Neuronal stem cell (in vitro differentiated cells): ENCODE results near the gene NDUFB3. TPM values are rescaled to one million over a fixed set of nuclear protein-coding genes. Genes with fewer than 3 reads are reported as not detected.

Experiments
- DNase-seq: peaks from one replicate; pipeline ENCODE4 v3.0.0-alpha.2; 2013; ENCODE audit warnings: low spot score
- H2AFZ ChIP-seq: one replicate; pipeline ENCODE4 v1.6.1; 2013; ENCODE audit warnings: mild to moderate bottlenecking, low read length, inconsistent platforms
- H2AK5ac ChIP-seq: 2 replicates; pipeline ENCODE4 v1.6.1; 2013; ENCODE audit warnings: low read depth, mild to moderate bottlenecking, inconsistent platforms, low read length, moderate library complexity, mixed read lengths
- H2BK120ac ChIP-seq: 2 replicates; pipeline ENCODE4 v1.6.1; 2013; ENCODE audit warnings: low read depth, mild to moderate bottlenecking, inconsistent platforms, low read length, moderate library complexity, mixed read lengths
- H2BK12ac ChIP-seq: one replicate; pipeline ENCODE4 v1.6.1; 2013; ENCODE audit warnings: low read length, inconsistent platforms
- H2BK15ac ChIP-seq: 2 replicates; pipeline ENCODE4 v1.6.1; 2013; ENCODE audit warnings: mild to moderate bottlenecking, low read length, inconsistent platforms, mixed read lengths
- H2BK5ac ChIP-seq: one replicate; pipeline ENCODE4 v1.6.1; 2013; ENCODE audit warnings: inconsistent platforms, mild to moderate bottlenecking, low read length, moderate library complexity
- H3K14ac ChIP-seq: one replicate; pipeline ENCODE4 v1.6.1; 2013; ENCODE audit warnings: low read length, inconsistent platforms
- H3K18ac ChIP-seq: 2 replicates; pipeline ENCODE4 v1.6.1; 2013; ENCODE audit warnings: low read length, inconsistent platforms
- H3K23ac ChIP-seq: 2 replicates; pipeline ENCODE4 v1.6.1; 2013; ENCODE audit warnings: low read depth, mild to moderate bottlenecking, mixed read lengths, low read length, inconsistent platforms; ENCODE audit not compliant: poor library complexity
- H3K27ac ChIP-seq: replicated peaks from 3 replicates; pipeline ENCODE4 v1.5.1; 2013; ENCODE audit warnings: low read length, inconsistent platforms
- H3K27me3 ChIP-seq, 3 experiments: 2 replicates each; pipeline ENCODE4 v1.6.1; 2013; ENCODE audit warnings: low read length in 3 of 3, mild to moderate bottlenecking in 2 of 3, inconsistent platforms in 1 of 3, low read depth in 1 of 3, mixed read lengths in 1 of 3, moderate library complexity in 1 of 3; ENCODE audit not compliant: control insufficient read depth in 3 of 3, insufficient read depth in 3 of 3
- H3K36me3 ChIP-seq, 2 donors: replicated peaks in 1 of 2; 2 replicates each; pipeline ENCODE4 v1.6.1; 2013; ENCODE audit warnings: low read length in 2 of 2; ENCODE audit not compliant: control insufficient read depth in 2 of 2, insufficient read depth in 2 of 2
- H3K4ac ChIP-seq: 2 replicates; pipeline ENCODE4 v1.6.1; 2013; ENCODE audit warnings: inconsistent platforms, mild to moderate bottlenecking, low read length, moderate library complexity
- H3K4me1 ChIP-seq, 2 donors: 1 replicate in 1 of 2; 2 replicates in 1 of 2; pipeline ENCODE4 v1.6.1; 2013; ENCODE audit warnings: low read length in 2 of 2, low read depth in 1 of 2; ENCODE audit not compliant: control insufficient read depth in 2 of 2, insufficient read depth in 1 of 2
- H3K4me2 ChIP-seq: one replicate; pipeline ENCODE4 v1.6.1; 2013; ENCODE audit warnings: mild to moderate bottlenecking, low read length, inconsistent platforms; ENCODE audit not compliant: insufficient read depth, poor library complexity, severe bottlenecking
- H3K4me3 ChIP-seq, 2 donors: 2 replicates each; pipeline ENCODE4 v1.5.1; 2013; ENCODE audit warnings: low read length in 2 of 2, mild to moderate bottlenecking in 2 of 2, inconsistent platforms in 1 of 2, moderate library complexity in 1 of 2
- H3K79me1 ChIP-seq: one replicate; pipeline ENCODE4 v1.6.1; 2013; ENCODE audit warnings: low read depth, mild to moderate bottlenecking, inconsistent platforms, low read length, moderate library complexity
- H3K9ac ChIP-seq: one replicate; pipeline ENCODE4 v1.6.1; 2013; ENCODE audit warnings: mild to moderate bottlenecking, low read depth, low read length, inconsistent platforms; ENCODE audit not compliant: poor library complexity
- H3K9me3 ChIP-seq, 2 donors: replicated peaks in 1 of 2; 2 replicates each; pipeline versions ENCODE3 to v1.6.1; 2013; ENCODE audit warnings: low read length in 2 of 2, mild to moderate bottlenecking in 2 of 2, inconsistent platforms in 1 of 2, low read depth in 1 of 2, mixed read lengths in 1 of 2, moderate library complexity in 1 of 2; ENCODE audit not compliant: control insufficient read depth in 2 of 2, insufficient read depth in 1 of 2
- H4K8ac ChIP-seq: one replicate; pipeline ENCODE4 v1.6.1; 2013; ENCODE audit warnings: low read depth, mild to moderate bottlenecking, inconsistent platforms, low read length, moderate library complexity
- H4K91ac ChIP-seq: one replicate; pipeline ENCODE4 v1.6.1; 2013; ENCODE audit warnings: low read length, low read depth, mild to moderate bottlenecking, inconsistent platforms; ENCODE audit not compliant: poor library complexity
- WGBS, 2 donors: extraction: QIAGEN DNeasy Blood & Tissue Kit; methylation state at CpG; one replicate each; pipeline ENCODE4 v1.1.7; 2013; ENCODE audit warnings: missing lambda C conversion rate in 2 of 2, mixed read lengths in 1 of 2; ENCODE audit not compliant: insufficient read length in 2 of 2, insufficient replicate concordance in 1 of 2; ENCODE audit errors: extremely low coverage in 2 of 2; 5-methylcytosine and 5-hydroxymethylcytosine counted together
- small RNA-seq: library from polyadenylated mRNA; stranded (forward); fragments of <200 nt; extraction: miRNeasy Mini kit (QIAGEN cat#:217004); gene quantifications from one replicate; pipeline ENCODE3, GENCODE V24; 2013; ENCODE audit not compliant: insufficient read depth

The NDUFB3 gene

GRCh38 chr2:201128933-201129505, 57.2 kb downstream of the NDUFB3 start:
- Histone ChIP-seq H3K9me3 (no peaks in the 10 kb centered on the region), H2BK12ac (no peak overlapping the region), H3K4me1 (peaks cover 0 to 3% of the 10 kb centered on the region in 2 donors), H3K27me3 (no peaks in the 10 kb centered on the region), H4K8ac (no peak overlapping the region), H3K18ac (no peak overlapping the region), H2BK15ac (no peak overlapping the region), H3K27ac (no peak overlapping the region), H3K4me2 (no peak overlapping the region), H3K79me1 (no peaks in the 10 kb centered on the region), H2BK120ac (no peak overlapping the region), H2AFZ (no peak overlapping the region), H3K4ac (no peak overlapping the region), H3K9ac (no peak overlapping the region), H3K4me3 (no peak overlapping the region), H4K91ac (no peak overlapping the region), H3K36me3 (no peaks in the 10 kb centered on the region), H3K14ac (no peak overlapping the region), H3K23ac (no peak overlapping the region), H2AK5ac (no peak overlapping the region), H2BK5ac (no peak overlapping the region)
- DNase-seq = no peak
- no CpG with 5 or more reads among the region's 4 CpGs for WGBS, 2 donors

DNA sequence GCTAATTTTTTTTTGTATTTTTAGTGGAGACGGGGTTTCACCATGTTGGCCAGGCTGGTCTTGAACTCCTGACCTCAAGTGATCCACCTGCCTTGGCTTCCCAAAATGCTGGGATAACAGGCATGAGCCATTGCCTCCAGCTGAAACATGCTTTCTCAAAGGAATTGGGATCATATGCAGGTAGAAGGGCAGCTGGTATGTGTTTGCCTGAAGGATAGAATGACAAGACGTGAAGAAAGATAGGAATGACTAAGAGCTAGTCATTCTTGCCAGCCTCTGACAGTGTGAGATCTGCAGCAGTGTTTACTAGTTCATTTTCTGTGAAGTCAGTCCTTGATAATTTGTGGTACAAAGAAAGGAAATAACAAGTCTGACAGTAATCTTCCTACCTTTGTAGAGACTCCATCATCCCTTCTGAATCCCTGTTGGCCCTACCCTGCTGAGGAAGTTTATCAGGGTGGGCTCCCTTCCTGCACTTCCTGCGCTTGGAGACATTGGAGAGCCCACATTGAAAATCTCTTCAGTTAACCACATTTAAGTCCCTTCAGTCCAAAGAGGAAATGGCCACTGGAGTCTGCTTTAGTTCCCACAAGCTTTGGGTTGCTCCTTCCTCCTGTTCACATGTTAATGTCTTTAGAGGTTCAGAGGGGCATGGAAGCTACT, 58.9 kb downstream of the NDUFB3 start:
- Histone ChIP-seq H3K14ac (no peak overlapping the region), H2BK12ac (no peak overlapping the region), H2AK5ac (no peak overlapping the region), H3K4me3 (no peak overlapping the region), H3K27ac (no peak overlapping the region), H3K36me3 (no peaks in the 10 kb centered on the region), H4K8ac (no peak overlapping the region), H3K27me3 (no peaks in the 10 kb centered on the region), H3K9me3 (no peaks in the 10 kb centered on the region), H3K23ac (no peak overlapping the region), H3K9ac (no peak overlapping the region), H4K91ac (no peak overlapping the region), H3K4ac (no peak overlapping the region), H2AFZ (no peak overlapping the region), H3K4me1 (peaks cover 0 to 3% of the 10 kb centered on the region in 2 donors), H2BK15ac (no peak overlapping the region), H3K79me1 (no peaks in the 10 kb centered on the region), H3K18ac (no peak overlapping the region), H2BK120ac (no peak overlapping the region), H2BK5ac (no peak overlapping the region), H3K4me2 (no peak overlapping the region)
- WGBS, 2 donors = no CpG with 5 or more reads among the region's 3 CpGs
- no peak for DNase-seq

- H2AK5ac ChIP-seq = no peak overlapping the region
- WGBS, 2 donors = no CpG with 5 or more reads among the region's 1 CpG
- no peak overlapping the region for H3K9ac ChIP-seq
- no peak overlapping the region for H3K23ac ChIP-seq
- peaks cover 0 to 3% of the 10 kb centered on the region in 2 donors for H3K4me1 ChIP-seq
- H3K18ac ChIP-seq = no peak overlapping the region
- no peak overlapping the region for H3K14ac ChIP-seq
- H3K36me3 ChIP-seq = no peaks in the 10 kb centered on the region
- no peaks in the 10 kb centered on the region for H3K27me3 ChIP-seq
- no peak overlapping the region for H4K8ac ChIP-seq
- H3K79me1 ChIP-seq = no peaks in the 10 kb centered on the region
- no peak overlapping the region for H3K4me2 ChIP-seq
- no peak overlapping the region for H2BK15ac ChIP-seq
- no peak for DNase-seq
- no peak overlapping the region for H2BK120ac ChIP-seq
- H2BK12ac ChIP-seq = no peak overlapping the region
- no peak overlapping the region for H4K91ac ChIP-seq
- no peaks in the 10 kb centered on the region for H3K9me3 ChIP-seq
- H3K4ac ChIP-seq = no peak overlapping the region
- no peak overlapping the region for H2BK5ac ChIP-seq
- H3K27ac ChIP-seq = no peak overlapping the region
- H2AFZ ChIP-seq = no peak overlapping the region
- H3K4me3 ChIP-seq = no peak overlapping the region
Measured at GRCh38 chr2:201132518-201132917, 60.7 kb downstream of the NDUFB3 start.

Small RNAs within 50 kb of the gene (small RNA-seq; reads per million reads assigned to genes)
- gene RNU6-1206P = not detected
